GM06990 (cell line): ENCODE measurements around the gene RHO.

Experiments used
- DNase-seq: peaks from one replicate; pipeline ENCODE4 v3.0.0-alpha.2; 2011; ENCODE audit not compliant: insufficient read length; ENCODE audit errors: extremely low read depth
- H3K27me3 ChIP-seq: replicated peaks from 2 replicates; pipeline ENCODE4 v1.6.0; 2011; ENCODE audit warnings: low read length; ENCODE audit not compliant: control insufficient read depth, insufficient read depth
- H3K36me3 ChIP-seq: 2 replicates; pipeline ENCODE4 v1.5.1; 2011; ENCODE audit warnings: low read length; ENCODE audit not compliant: control insufficient read depth, insufficient read depth
- H3K4me3 ChIP-seq: replicated peaks from 2 replicates; pipeline ENCODE4 v1.5.1; 2011; ENCODE audit warnings: low read depth, mild to moderate bottlenecking, control low read depth, low read length
- TF ChIP-seq, protein P1 (sequence below): IDR thresholded peaks from 2 replicates; pipeline ENCODE4 v1.5.1; 2011; ENCODE audit warnings: low read length, control low read depth, mild to moderate bottlenecking, inconsistent platforms; ENCODE audit not compliant: insufficient read depth, poor library complexity, severe bottlenecking

The RHO gene

GRCh38 chr3:129563850-129564535, 35.6 kb downstream of the RHO start:
- Histone ChIP-seq H3K27me3 (no peaks in the 10 kb centered on the region), H3K4me3 (no peak overlapping the region), H3K36me3 (no peaks in the 10 kb centered on the region)
- DNase-seq, result no peak
- TF ChIP-seq, protein P1, sequence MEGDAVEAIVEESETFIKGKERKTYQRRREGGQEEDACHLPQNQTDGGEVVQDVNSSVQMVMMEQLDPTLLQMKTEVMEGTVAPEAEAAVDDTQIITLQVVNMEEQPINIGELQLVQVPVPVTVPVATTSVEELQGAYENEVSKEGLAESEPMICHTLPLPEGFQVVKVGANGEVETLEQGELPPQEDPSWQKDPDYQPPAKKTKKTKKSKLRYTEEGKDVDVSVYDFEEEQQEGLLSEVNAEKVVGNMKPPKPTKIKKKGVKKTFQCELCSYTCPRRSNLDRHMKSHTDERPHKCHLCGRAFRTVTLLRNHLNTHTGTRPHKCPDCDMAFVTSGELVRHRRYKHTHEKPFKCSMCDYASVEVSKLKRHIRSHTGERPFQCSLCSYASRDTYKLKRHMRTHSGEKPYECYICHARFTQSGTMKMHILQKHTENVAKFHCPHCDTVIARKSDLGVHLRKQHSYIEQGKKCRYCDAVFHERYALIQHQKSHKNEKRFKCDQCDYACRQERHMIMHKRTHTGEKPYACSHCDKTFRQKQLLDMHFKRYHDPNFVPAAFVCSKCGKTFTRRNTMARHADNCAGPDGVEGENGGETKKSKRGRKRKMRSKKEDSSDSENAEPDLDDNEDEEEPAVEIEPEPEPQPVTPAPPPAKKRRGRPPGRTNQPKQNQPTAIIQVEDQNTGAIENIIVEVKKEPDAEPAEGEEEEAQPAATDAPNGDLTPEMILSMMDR, result no peak

- DNase-seq, result no peak
- H3K4me3 ChIP-seq, result no peak overlapping the region
- TF ChIP-seq, protein P1, result no peak
- H3K36me3 ChIP-seq, result no peaks in the 10 kb centered on the region
- no peaks in the 10 kb centered on the region for H3K27me3 ChIP-seq
Measured at GRCh38 chr3:129564981-129565644, 36.7 kb downstream of the RHO start.

DNA sequence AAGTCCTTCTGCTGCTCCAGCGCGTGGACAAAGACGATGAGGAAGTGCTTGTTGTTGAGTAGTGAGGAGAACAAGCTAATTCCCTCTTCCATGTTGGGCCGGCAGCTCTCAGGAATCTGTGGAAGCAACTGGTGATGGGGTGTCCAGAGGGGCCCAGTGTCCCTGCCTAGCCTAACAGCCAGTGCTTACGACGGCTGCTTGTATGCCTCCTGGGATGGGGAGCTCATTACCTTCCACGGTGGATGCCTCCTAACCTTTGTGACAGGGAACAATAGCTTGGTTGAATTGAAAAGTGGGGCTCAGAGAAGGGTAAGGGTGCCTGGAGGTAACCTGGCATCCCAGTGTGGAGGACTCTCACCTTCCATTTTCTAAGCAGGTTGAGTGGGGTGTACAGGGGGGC, 37.5 kb downstream of the RHO start:
- no peaks in the 10 kb centered on the region for H3K27me3 ChIP-seq
- no peak for DNase-seq
- H3K36me3 ChIP-seq, result no peaks in the 10 kb centered on the region
- TF ChIP-seq, protein P1, result no peak
- no peak overlapping the region for H3K4me3 ChIP-seq

- DNase-seq, result no peak
- TF ChIP-seq, protein P1, result no peak
- no peaks in the 10 kb centered on the region for H3K36me3 ChIP-seq
- no peaks in the 10 kb centered on the region for H3K27me3 ChIP-seq
- H3K4me3 ChIP-seq, result no peak overlapping the region
Measured at GRCh38 chr3:129567176-129567705, 38.8 kb downstream of the RHO start.

- DNase-seq, result no peak
- TF ChIP-seq, protein P1, result no peak
- no peaks in the 10 kb centered on the region for H3K27me3 ChIP-seq
- H3K36me3 ChIP-seq, result no peaks in the 10 kb centered on the region
- no peak overlapping the region for H3K4me3 ChIP-seq
Measured at GRCh38 chr3:129567939-129568338, 39.5 kb downstream of the RHO start.
